NCI-H524 (cell line): Measurements from ENCODE around the gene MMD2.
A peak's percentile ranks its signal among the peaks of the same experiment; 100 is the strongest.

Source experiments
- DNase-seq, 2 experiments: peaks; one replicate each; lab custom pipeline; 2025; lab: John Stamatoyannopoulos, UW

MMD2 gene

DNA sequence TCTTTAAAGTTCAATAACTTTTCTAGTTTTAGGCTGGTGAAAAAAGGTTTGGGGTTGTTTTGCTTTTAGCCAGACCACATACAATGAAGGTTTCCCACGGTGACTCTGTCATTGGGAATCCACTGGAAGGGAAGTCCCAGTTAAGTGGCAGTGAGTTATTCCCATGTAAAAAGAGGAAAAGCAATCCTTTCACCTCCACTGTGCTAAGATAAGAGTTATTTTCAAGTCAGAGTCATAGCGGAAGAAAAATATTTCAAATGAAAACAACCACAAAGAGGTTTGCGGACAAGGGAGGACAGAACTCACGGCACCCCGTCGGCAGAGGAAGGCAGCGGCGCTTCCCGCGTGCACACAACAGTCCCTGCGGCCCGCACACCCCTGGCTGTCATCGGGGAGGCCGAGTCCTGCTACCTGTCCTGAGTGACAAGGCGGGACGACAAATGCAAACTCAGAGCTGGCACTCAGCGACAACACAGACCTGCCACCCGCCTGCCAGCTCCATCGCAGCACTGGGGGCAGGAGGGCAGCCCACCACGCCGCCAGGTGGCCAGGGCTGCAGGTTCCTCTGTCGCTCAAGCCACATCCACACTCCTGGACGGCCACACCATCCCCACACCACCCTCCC lies 87.8 kb downstream of the MMD2 start:
- no peak for DNase-seq

DNA sequence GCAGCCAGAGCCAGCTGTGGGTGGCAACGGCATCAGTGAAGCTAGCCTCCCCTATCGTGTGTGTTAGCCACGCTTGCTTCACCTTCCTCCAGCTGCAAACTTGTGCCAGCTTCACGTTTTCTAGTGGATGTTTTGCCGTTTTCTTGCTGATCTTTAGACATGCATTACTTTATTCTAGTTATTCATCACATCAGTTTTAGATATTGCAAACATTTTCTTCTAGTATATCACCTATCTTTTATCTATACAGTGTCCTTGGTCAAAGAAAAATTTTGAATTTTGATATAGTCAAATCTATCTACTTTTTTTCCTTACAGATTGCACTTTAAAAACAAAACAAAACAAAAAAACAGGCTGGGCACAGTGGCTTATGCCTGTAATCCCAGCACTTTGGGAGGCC lies 90.5 kb downstream of the MMD2 start:
- no peak for DNase-seq

- DNase-seq: no peak
Measured at GRCh38 chr7:4866528-4867496, 92.2 kb downstream of the MMD2 start.

DNA sequence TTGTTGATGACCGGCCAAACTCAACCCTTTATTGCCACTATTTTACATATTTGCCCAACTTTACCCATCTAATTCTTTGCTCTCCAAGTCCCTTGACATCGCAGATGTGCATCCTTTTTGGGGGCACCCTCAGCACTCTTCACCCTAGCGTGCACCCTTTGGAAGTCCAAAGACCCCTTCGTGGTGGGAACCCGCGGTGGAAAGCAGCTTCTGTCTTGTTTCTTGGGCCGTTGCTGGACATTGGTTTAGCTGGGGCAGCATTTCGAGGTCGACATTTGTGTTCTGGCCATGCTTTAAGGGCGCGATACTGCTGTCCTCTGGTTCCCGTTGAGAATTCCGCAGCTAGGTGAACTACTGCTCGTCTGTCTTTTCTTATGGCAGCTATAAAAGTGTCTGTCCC lies 96.8 kb downstream of the MMD2 start:
- no peak for DNase-seq

DNA sequence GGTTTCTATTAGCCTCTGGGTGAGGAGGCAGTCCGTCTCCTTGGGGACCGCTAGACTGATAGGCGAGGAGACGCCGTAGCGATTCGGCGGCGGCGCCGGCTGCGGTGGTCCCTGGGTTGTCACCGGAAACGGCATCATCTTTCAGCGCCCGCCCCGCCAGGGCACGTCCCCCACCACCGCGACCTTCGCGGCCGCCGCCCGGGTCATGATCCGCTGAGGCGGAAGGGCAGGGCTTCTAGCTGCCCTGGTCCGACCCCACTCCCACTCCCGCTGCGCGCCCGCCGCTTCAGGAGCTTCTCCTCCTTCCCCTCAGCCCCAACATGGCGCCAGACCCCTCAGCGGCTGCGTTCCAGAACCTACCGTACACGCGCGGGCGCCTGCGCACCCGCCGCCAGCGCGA lies 97.3 kb downstream of the MMD2 start, which contains the start of gene PAPOLB:
Gene PAPOLB, minus strand, starts transcription at position 358 of the 400 bp plus-strand sequence. Its CDS starts 220 bp downstream, at position 138.
- no peak for DNase-seq

- no peak for DNase-seq
Measured at GRCh38 chr7:4861227-4861626, 97.8 kb downstream of the MMD2 start.

GRCh38 chr7:4857189-4857588 lies 101.8 kb downstream of the MMD2 start:
- DNase-seq: no peak

DNA sequence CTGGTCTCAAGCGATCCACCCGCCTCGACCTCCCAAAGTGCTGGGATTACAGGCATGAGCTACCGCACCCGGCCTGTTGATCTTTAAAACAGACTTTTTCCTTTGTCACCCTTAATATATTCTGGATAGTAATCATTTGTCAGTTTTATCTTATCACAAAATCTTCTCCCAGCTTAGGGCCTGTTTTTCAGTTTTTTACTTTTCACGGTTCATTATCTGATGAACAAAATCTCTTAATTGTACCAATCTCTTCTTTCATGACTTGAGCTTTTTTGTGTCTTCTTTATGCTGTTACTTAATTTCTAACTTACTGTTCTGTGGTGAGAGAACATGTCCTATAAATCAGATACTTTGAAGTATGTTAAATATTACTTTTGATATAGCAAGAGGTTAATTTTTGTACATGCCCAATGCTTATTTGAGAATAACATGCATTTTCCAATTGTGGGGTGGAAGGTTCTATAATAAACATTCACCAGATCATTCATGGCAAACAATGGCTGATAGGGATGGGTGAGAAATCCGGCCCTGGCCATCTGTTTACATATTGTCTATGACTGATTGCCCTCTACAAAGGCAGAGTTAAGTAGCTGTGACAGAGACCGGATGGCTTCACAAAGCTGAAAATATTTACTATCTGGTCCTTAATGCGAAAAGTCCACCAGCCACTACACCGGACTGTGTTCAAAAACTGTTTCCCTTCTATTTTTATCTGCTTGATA lies 102.5 kb downstream of the MMD2 start:
- DNase-seq: peak; percentile 10 to 73
